ELF-1 (cell line): Measurements from ENCODE around the gene SPDYE3.
A peak's percentile ranks its signal among the peaks of the same experiment; 100 is the strongest.
"Not testable (repeated sequence)": the region's sequence is repeated elsewhere in the genome, so short reads cannot be mapped to it uniquely, and the experiment has no call there.

ENCODE experiments used
- DNase-seq: peaks from one replicate; pipeline ENCODE4 v3.0.0-alpha.2; 2016; ENCODE audit warnings: low read depth, low spot score

SPDYE3 gene

GRCh38 chr7:100349757-100350156, 42.3 kb downstream of the SPDYE3 start:
- DNase-seq = no peak

DNA sequence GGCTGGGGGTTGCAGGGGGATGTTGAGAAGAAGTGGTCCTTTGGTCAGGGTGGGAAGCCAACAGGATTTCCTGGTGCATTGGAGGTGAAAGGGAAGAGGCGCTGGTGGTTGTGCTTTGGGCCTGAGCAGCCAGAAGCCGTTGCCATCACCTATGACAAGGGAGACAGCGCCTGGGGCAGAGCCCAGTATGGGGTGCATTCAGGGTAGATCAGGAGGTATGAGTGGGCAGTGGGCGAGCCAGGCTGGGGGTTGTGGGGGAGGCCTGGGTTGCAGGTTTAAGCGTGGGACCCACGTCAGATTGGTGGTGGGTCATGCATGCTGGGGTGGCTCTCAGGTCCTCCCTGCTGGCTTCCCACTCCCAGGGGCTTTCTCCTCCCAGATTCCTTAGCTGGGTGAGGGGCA, 44.2 kb downstream of the SPDYE3 start:
- no peak for DNase-seq

DNA sequence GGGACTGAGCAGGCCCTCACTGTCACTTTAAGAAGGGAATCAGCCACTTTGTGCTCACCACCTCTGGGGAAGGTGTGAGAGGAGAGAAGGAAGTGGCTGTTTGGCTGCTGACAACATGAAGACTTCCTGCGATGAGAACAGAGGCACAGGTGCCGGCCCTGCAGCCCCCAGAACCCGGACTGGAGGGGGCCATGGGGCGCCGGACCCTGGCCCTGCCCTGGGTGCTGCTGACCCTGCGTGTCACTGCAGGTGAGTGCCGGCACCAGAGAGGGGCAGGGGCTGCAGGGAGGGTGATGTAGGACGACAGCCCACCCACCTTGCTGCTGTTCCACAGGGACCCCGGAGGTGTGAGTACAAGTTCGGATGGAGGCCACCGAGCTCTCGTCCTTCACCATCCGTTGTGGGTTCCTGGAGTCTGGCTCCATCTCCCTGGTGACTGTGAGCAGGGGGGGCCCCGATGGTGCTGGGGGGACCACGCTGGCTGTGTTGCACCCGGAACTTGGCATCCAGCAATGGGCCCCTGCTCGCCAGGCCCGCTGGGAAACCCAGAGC, 44.8 kb downstream of the SPDYE3 start:
- DNase-seq = not testable (repeated sequence)

GRCh38 chr7:100352984-100353684, 45.6 kb downstream of the SPDYE3 start:
- no peak for DNase-seq

DNA sequence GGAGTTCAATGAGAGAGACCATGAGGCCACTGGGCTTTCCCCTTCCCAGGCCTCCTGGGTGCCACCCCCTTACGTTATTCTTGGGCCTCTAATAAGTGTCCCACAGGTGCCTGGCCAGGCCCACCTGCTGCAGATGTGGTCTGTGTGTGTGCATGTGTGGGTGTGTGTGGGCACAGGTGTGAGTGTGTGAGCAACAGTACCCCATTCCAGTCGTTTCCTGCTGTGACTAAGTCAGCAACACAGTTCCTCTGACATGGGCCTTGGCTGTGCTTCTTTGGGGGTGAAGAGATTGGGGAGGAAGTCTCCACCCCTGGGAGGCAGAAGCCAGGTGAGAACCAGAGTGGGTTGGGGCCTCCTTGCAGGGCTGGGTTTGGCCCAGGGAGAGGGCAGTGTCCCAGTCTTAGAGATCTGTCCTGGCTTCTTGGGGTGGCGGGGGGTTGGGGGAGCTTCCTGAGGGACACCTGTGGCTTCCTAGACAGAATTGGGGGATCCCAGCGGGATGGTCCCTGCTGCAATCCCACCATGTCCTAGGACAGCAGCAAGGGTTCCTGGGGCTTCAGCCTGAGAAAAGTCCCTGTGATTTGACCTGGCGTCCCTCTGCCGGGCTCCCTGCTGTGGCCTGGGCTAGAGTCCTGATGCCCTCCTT, 46.3 kb downstream of the SPDYE3 start:
- no peak for DNase-seq

DNA sequence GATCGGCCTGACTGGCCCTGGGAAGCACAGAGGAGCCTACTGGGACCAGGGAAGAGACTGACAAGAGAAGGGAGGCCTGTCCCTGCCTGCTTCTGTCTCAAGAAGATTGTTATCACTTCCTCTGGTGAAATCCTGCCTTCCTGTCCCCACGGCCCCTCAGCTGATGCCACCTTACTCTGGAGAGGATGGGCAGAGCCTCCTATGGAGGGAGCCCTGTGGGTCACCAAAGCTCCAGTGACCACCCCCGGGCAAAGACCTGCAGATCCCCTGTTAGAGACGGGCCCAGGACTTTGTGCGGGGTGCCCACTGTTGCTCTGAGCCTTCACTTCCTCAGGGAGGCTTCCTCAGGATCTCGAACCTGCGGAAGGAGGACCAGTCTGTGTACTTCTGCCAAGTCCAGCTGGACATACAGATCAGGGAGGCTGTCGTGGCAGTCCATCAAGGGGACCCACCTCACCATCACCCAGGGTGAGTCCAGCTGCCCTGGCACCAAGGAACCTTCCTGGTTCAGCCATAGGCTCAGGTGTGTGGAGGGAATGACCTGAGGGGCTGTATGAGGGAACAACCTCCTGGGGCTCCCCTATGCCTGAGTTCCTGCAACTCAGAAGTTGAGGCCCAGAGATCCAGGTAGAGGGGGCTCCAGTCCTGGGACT, 49.0 kb downstream of the SPDYE3 start:
- no peak for DNase-seq

DNA sequence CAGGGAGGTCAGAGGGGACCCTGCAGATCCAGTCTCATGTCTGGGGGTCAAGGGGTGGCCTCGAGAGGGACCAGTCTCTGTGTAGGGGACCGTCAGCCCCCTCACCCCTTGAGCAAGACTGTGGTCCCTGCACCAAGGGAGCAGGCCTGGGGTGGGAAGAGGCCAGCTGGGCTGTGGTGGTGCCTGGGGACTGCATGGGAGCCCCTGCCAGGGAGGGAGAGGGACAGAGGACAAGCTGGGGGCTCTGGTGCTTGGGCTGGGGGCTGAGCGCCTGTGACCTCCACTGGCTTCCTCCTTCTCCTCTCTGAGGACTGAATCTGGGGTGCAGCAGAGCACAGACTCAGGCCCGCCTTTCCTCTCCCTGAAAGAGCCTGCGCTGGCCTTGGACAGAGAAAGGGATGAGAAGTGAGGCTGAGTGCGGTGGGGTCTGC, 49.6 kb downstream of the SPDYE3 start:
- no peak for DNase-seq

- DNase-seq = no peak
Observed at GRCh38 chr7:100358027-100358856, 50.7 kb downstream of the SPDYE3 start, which contains the start of gene PILRB. Gene PILRB, plus strand, starts transcription at chr7:100358117. Its CDS starts 186 bp downstream, at chr7:100358303.

DNA sequence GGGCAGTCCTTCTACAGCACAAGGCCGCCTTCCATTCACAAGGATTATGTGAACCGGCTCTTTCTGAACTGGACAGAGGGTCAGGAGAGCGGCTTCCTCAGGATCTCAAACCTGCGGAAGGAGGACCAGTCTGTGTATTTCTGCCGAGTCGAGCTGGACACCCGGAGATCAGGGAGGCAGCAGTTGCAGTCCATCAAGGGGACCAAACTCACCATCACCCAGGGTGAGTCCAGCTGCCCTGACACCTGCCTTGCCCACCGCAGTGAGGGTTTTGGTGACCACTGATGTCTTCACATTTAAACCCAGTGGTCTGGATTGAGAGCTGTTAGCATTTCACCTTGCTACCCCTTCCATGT, 51.3 kb downstream of the SPDYE3 start:
- no peak for DNase-seq

GRCh38 chr7:100360135-100360854, 52.8 kb downstream of the SPDYE3 start:
- DNase-seq = no peak

DNA sequence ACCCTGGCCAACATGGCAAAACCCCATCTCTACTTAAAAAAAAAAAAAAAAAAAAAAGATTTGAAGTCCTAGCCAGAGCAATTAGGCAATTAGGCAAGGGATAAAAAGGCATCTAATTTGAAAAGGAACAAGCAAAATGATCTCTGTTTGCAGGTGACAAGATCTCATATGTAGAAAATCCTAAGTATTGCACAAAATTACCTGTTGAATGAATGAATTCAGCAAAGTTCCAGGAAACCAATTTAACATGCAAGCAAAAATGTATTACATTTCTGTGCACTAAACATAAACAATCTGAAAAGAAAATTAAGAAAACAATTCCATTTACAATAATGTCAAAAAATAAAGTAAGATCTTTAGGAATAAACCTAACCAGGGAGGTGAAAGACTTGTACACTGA, 55.6 kb downstream of the SPDYE3 start:
- DNase-seq = no peak

DNA sequence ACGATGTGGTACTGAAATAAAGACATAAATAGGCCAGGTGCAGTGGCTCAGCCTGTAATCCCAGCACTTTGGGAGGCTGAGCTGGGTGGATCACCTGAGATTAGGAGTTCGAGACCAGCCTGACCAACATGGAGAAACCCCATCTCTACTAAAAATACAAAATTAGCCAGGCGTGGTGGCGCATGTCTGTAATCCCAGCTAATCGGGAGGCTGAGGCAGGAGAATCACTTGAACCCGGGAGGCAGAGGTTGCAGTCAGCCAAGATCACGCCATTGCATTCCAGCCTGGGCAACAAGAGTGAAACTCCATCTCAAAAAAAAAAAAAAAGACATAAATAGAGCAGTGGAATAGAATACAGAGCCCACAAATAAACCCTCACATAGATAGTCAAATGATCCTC, 56.3 kb downstream of the SPDYE3 start:
- DNase-seq = not testable (repeated sequence)

- DNase-seq = no peak
Observed at GRCh38 chr7:100364480-100364879, 57.0 kb downstream of the SPDYE3 start.

DNA sequence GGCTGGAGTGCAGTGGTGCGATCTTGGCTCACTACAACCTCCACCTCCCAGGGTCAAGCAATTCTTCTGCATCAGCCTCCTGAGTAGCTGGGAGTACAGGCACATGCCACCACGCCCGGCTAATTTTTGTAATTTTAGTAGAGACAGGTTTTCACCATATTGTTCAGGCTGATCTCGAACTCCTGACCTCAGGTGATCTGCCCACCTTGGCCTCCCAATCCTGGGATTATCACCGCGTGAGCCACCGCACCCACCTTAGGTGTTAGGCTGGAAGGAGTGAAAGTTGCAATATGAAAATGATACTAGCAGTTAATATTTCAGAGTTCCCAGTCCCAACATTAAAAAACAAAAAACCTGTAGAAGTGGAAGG, 58.5 kb downstream of the SPDYE3 start:
- DNase-seq = not testable (repeated sequence)

GRCh38 chr7:100366411-100367250, 59.1 kb downstream of the SPDYE3 start:
- no peak for DNase-seq

GRCh38 chr7:100367251-100367620, 59.7 kb downstream of the SPDYE3 start:
- DNase-seq = no peak

- DNase-seq = no peak
Observed at GRCh38 chr7:100367676-100368613, 60.4 kb downstream of the SPDYE3 start.

GRCh38 chr7:100369105-100369504, 61.6 kb downstream of the SPDYE3 start:
- DNase-seq = no peak

- peak; percentile 70 for DNase-seq
Observed at GRCh38 chr7:100370303-100370702, 62.8 kb downstream of the SPDYE3 start.
